ENCODE results near the gene TMEM125. TPM values are rescaled to one million over a fixed set of nuclear protein-coding genes. Genes with fewer than 3 reads are reported as not detected.

Gene TMEM125
- total RNA-seq, 2 donors from 2014 or later = 45.8 to 51.1 TPM

DNA sequence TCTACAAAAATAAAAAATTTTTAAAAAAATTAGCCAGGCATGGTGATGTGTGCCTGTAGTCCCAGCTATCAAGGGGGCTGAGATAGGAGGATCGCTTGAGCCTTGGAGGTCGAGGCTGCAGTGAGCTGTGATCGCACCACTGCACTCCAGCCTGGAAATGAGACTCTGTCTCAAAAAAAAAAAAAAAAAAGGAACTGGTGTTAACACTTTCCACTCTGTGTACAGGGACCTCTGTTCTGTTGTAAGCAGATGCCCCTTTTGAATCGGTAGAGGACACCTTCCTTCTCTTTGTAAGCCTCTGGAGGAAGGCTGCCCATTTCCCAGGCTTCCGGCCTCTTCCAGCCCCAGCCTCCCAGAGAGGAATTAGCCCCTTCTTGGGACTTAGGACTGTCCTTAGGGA lies 22.9 kb downstream of the TMEM125 start:
- DNase-seq (no peak), ATAC-seq (no peak)
- intact Hi-C loops (cut with DNase I) = loop anchor here (10.0 kb wide), 1 partner anchor 62 kb away; the partner anchor contains the start of gene CDC20
- H3K9me3 ChIP-seq = no peaks in the 10 kb centered on the region
- H3K27ac ChIP-seq = no peak overlapping the region
- TF ChIP-seq, protein P1, sequence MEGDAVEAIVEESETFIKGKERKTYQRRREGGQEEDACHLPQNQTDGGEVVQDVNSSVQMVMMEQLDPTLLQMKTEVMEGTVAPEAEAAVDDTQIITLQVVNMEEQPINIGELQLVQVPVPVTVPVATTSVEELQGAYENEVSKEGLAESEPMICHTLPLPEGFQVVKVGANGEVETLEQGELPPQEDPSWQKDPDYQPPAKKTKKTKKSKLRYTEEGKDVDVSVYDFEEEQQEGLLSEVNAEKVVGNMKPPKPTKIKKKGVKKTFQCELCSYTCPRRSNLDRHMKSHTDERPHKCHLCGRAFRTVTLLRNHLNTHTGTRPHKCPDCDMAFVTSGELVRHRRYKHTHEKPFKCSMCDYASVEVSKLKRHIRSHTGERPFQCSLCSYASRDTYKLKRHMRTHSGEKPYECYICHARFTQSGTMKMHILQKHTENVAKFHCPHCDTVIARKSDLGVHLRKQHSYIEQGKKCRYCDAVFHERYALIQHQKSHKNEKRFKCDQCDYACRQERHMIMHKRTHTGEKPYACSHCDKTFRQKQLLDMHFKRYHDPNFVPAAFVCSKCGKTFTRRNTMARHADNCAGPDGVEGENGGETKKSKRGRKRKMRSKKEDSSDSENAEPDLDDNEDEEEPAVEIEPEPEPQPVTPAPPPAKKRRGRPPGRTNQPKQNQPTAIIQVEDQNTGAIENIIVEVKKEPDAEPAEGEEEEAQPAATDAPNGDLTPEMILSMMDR (IDR thresholded peaks at IDR 0.05) = no peak
- H3K36me3 ChIP-seq (replicated peaks in 1 of 2; ENCODE audit: insufficient read depth in 1 of 2, low read depth in 2 of 2) = no peaks in the 10 kb centered on the region
- H3K4me1 ChIP-seq = peaks cover 32% of the 10 kb centered on the region
- WGBS, 2 donors = 81 to 91% methylated on average over 5 of the region's 5 CpGs
- no peak overlapping the region for H3K4me3 ChIP-seq
- no peaks in the 10 kb centered on the region for H3K27me3 ChIP-seq

- DNase-seq (no peak), ATAC-seq (no peak)
- Histone ChIP-seq H3K9me3 (no peaks in the 10 kb centered on the region), H3K4me1 (peaks cover 32% of the 10 kb centered on the region), H3K4me3 (no peak overlapping the region), H3K27ac (no peak overlapping the region), H3K27me3 (no peaks in the 10 kb centered on the region), H3K36me3 (replicated peaks in 1 of 2; ENCODE audit: insufficient read depth in 1 of 2, low read depth in 2 of 2) (no peaks in the 10 kb centered on the region)
- intact Hi-C loops (cut with DNase I) = loop anchor here (10.0 kb wide), 1 partner anchor 62 kb away; the partner anchor contains the start of gene CDC20
- TF ChIP-seq, protein P1 (IDR thresholded peaks at IDR 0.05) = no peak
- no peak for TF ChIP-seq POLR2A (IDR thresholded peaks at IDR 0.05)
- WGBS, 2 donors = 75 to 95% methylated on average over 2 of the region's 2 CpGs
Observed at GRCh38 chr1:43293176-43293575, 23.4 kb downstream of the TMEM125 start.

DNA sequence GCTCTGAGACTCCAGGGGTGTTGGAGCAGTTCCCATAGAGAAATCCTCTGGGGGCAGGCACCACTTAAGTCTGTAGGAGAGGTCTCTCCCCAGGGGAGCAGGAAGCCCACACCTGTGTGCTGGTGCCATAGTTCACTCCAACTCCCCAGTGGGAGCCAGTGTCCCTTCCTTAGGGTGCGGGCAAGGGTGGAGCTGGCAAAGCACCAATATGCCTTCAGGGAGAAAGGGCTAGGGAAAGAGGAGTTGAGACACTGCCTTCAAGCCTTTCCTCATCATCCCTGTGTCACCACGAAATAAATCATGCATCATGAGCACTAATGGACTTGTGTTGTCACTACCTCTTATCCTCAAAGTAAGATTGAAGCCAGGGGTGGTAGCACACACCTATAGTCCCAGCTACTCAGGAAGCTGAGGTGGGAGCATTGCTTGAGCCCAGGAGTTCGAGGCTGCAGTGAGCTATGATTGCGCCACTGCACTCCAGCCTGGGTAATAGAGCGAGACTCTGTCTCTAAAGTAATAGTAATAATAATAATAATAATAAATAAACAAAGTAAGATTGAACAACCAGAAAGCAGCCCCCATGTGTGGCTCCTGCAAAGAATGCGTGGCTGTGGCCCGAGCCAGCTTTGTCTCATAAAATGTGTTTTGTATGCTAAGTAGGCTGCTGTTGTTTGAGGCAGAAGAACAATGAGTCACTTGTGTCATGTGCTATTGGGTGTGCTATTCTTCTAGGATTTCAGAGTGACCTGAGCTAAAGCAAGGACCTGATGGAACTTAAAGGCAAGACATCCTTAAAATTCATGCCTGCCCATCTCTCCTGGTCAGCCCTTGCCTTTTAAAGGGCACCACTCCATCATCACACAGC lies 24.3 kb downstream of the TMEM125 start:
- Histone ChIP-seq H3K27me3 (no peaks in the 10 kb centered on the region), H3K9me3 (no peaks in the 10 kb centered on the region), H3K36me3 (replicated peaks in 1 of 2; ENCODE audit: insufficient read depth in 1 of 2, low read depth in 2 of 2) (no peaks in the 10 kb centered on the region), H3K4me1 (peaks cover 27% of the 10 kb centered on the region), H3K27ac (peak overlapping the region in 3 of 4 donors; percentile 62 to 84 (median 71)), H3K4me3 (no peak overlapping the region)
- intact Hi-C loops (cut with DNase I) = loop anchor here (10.0 kb wide), 1 partner anchor 61 kb away; the partner anchor contains the start of gene CDC20
- 87 to 90% methylated on average over 7 of the region's 7 CpGs for WGBS, 2 donors
- ATAC-seq (no peak), DNase-seq (no peak)
- TF ChIP-seq, protein P1 (IDR thresholded peaks at IDR 0.05) = no peak

- peaks cover 21% of the 10 kb centered on the region for H3K4me1 ChIP-seq
Observed at GRCh38 chr1:43294761-43295160, 25.0 kb downstream of the TMEM125 start.

More at GRCh38 chr1:43294761-43295160, 25.0 kb downstream of the TMEM125 start:
- Histone ChIP-seq H3K27me3 (no peaks in the 10 kb centered on the region), H3K27ac (peak overlapping the region; percentile 62 to 84 (median 75)), H3K36me3 (replicated peaks in 1 of 2; ENCODE audit: insufficient read depth in 1 of 2, low read depth in 2 of 2) (no peaks in the 10 kb centered on the region), H3K4me3 (no peak overlapping the region), H3K9me3 (no peaks in the 10 kb centered on the region)
- ATAC-seq (no peak), DNase-seq (no peak)
- WGBS, 2 donors = 85 to 88% methylated on average over 8 of the region's 8 CpGs
- no peak for TF ChIP-seq POLR2A (IDR thresholded peaks at IDR 0.05)
- TF ChIP-seq, protein P1 (IDR thresholded peaks at IDR 0.05) = no peak
- intact Hi-C loops (cut with DNase I) = loop anchor here (10.0 kb wide), 1 partner anchor 60 kb away; the partner anchor contains the start of gene CDC20
